K562 (cell line): Measurements from ENCODE around the gene TMTC2. TPM values are rescaled to one million over a fixed set of nuclear protein-coding genes. Genes with fewer than 3 reads are reported as not detected.

Experiments
- ATAC-seq: fragments of 200-7000 bp; cut with Tn5 transposase; 3 replicates; pipeline ENCODE4 v1.9.1; 2020; ENCODE audit warnings: moderate library complexity
- BruUV-seq: library from RNA; stranded (reverse); fragments of 400-500 nt; replicated peaks from 2 replicates; lab custom pipeline; 2021; lab: Mats Ljungman, UMichigan
- CTCF ChIA-PET: fragments of 300-600 bp; formaldehyde crosslinking; extraction: SDS; loops from one replicate; lab custom pipeline; 2021; ENCODE audit warnings: low intra/inter-chr PET ratio; lab: Yijun Ruan, JAX
- POLR2A ChIA-PET: fragments of 300-600, 350-650 bp; sonication (Branson Sonifier 250); formaldehyde crosslinking; extraction: SDS; loops from one replicate; lab custom pipeline; 2021; ENCODE audit warnings: antibody characterized with exemption, inconsistent platforms; lab: Yijun Ruan, JAX
- DNase-seq, 4 experiments: peaks; one replicate each; pipeline versions ENCODE4 v3.0.0 to v3.0.0-alpha.2; 2011 to 2018; ENCODE audit warnings: low spot score in 3 of 4, mixed read lengths in 3 of 4; ENCODE audit errors: extremely low read depth in 1 of 4
- FAIRE-seq: peaks from 2 replicates; lab custom pipeline; 2011; peaks lifted over from hg19 to GRCh38; lab: Jason Lieb, UNC
- H2AFZ ChIP-seq: 2 replicates; pipeline ENCODE4 v1.6.0; 2011; ENCODE audit warnings: low read depth, low read length, control low read depth, inconsistent platforms
- H3K27ac ChIP-seq: fragments of 200-600 bp; 3 replicates; pipeline ENCODE4 v1.8.0; 2011; ENCODE audit warnings: low read depth, mild to moderate bottlenecking, control low read depth, inconsistent platforms, low read length, moderate library complexity, mixed read lengths; ENCODE audit errors: extremely low read depth
- H3K27me3 ChIP-seq, 2 experiments: fragments of 300-600 bp in 1 of 2; 2 replicates in 1 of 2; 3 replicates in 1 of 2; pipeline versions ENCODE4 v1.6.0 to v1.8.0; 2011; ENCODE audit warnings: inconsistent platforms in 2 of 2, low read length in 2 of 2, mild to moderate bottlenecking in 1 of 2, mixed read lengths in 1 of 2, moderate library complexity in 1 of 2; ENCODE audit not compliant: control insufficient read depth in 2 of 2, insufficient read depth in 2 of 2
- H3K36me3 ChIP-seq: fragments of 300-600 bp; 3 replicates; pipeline ENCODE4 v1.8.0; 2011; ENCODE audit warnings: mild to moderate bottlenecking, low read length, inconsistent platforms; ENCODE audit not compliant: control insufficient read depth, insufficient read depth
- H3K4me1 ChIP-seq, 2 experiments: fragments of 200-600 bp in 1 of 2; replicated peaks in 1 of 2; 2 replicates in 1 of 2; 3 replicates in 1 of 2; pipeline versions ENCODE4 v1.5.1 to v1.8.0; 2011; ENCODE audit warnings: inconsistent platforms in 2 of 2, low read length in 2 of 2, mild to moderate bottlenecking in 1 of 2, mixed read lengths in 1 of 2, moderate library complexity in 1 of 2; ENCODE audit not compliant: control insufficient read depth in 2 of 2, insufficient read depth in 2 of 2
- H3K4me2 ChIP-seq: 2 replicates; pipeline ENCODE4 v1.6.1; 2011; ENCODE audit warnings: low read length, control low read depth, inconsistent platforms, mixed read lengths; ENCODE audit not compliant: insufficient read depth
- H3K4me3 ChIP-seq: fragments of 200-600 bp; sonication (generic), shearing (Covaris generic); 2 replicates; pipeline ENCODE4 v1.5.1; 2016; ENCODE audit warnings: control low read depth, inconsistent platforms
- H3K79me2 ChIP-seq: fragments of 200-600 bp; 3 replicates; pipeline ENCODE4 v1.8.0; 2011; ENCODE audit warnings: low read length, inconsistent platforms; ENCODE audit not compliant: control insufficient read depth, insufficient read depth
- H3K9ac ChIP-seq, 2 experiments: 2 replicates each; pipeline versions ENCODE4 v1.6.0 to v1.6.1; 2011; ENCODE audit warnings: low read depth in 2 of 2, low read length in 2 of 2, control low read depth in 1 of 2, inconsistent platforms in 1 of 2, mild to moderate bottlenecking in 1 of 2, mixed read lengths in 1 of 2; ENCODE audit not compliant: insufficient read depth in 1 of 2
- H3K9me1 ChIP-seq: one replicate; pipeline ENCODE4 v1.6.0; 2011; ENCODE audit warnings: inconsistent platforms, mild to moderate bottlenecking, low read length, moderate library complexity; ENCODE audit not compliant: control insufficient read depth, insufficient read depth
- H3K9me3 ChIP-seq: replicated peaks from 2 replicates; pipeline ENCODE4 v1.5.1; 2011; ENCODE audit warnings: low read depth, low read length, inconsistent platforms; ENCODE audit not compliant: control insufficient read depth, insufficient read depth
- H4K20me1 ChIP-seq: replicated peaks from 2 replicates; pipeline ENCODE4 v1.6.1; 2011; ENCODE audit warnings: low read length, inconsistent platforms, mixed read lengths; ENCODE audit not compliant: control insufficient read depth, insufficient read depth
- DMBX1 ChIP-seq: fragments of 250-450 bp; sonication (Bioruptor Pico); IDR thresholded peaks from 2 replicates; pipeline ENCODE4 v1.8.0; 2022; ENCODE audit warnings: inconsistent platforms, mild to moderate bottlenecking, moderate library complexity, borderline replicate concordance
- EGR1 ChIP-seq: fragments of 450-650 bp; conservative IDR thresholded peaks from 2 replicates; pipeline ENCODE4 v1.6.1; 2017; ENCODE audit warnings: mild to moderate bottlenecking
- FOSL1 ChIP-seq: fragments of 200-800 bp; sonication (Bioruptor generic); conservative IDR thresholded peaks from 2 replicates; pipeline ENCODE4 v1.6.1; 2016; ENCODE audit warnings: missing genetic modification characterization, missing compliant biosample characterization
- ZBTB17 ChIP-seq: fragments of 450-650 bp; formaldehyde crosslinking; IDR thresholded peaks from 2 replicates; pipeline ENCODE4 v1.4.0; 2020; ENCODE audit warnings: mild to moderate bottlenecking
- ZNF146 ChIP-seq: IDR thresholded peaks from one replicate; pipeline ENCODE4 v1.6.1; 2018; ENCODE audit warnings: missing compliant biosample characterization; ENCODE audit not compliant: unreplicated experiment
- WGBS: fragments of 100-300 bp; shearing (Covaris generic); methylation state at CpG from one replicate; pipeline ENCODE4 v1.1.6; 2016; ENCODE audit warnings: low coverage, mixed read lengths; ENCODE audit not compliant: insufficient coverage; ENCODE audit errors: missing lambda C conversion rate; 5-methylcytosine and 5-hydroxymethylcytosine counted together
- in situ Hi-C: fragments of 300-500 bp; cut with MboI; formaldehyde crosslinking; loops from 4 replicates; pipeline ENCODE4 v1.15.0; 2018; ENCODE audit warnings: inconsistent platforms, mixed read lengths
- intact Hi-C: fragments of 100-400 bp; cut with micrococcal nuclease; formaldehyde crosslinking; loops from 2 replicates; pipeline ENCODE4 v1.14.2; 2022
- polyA plus RNA-seq, 8 experiments: library from polyadenylated mRNA; depleted of rRNA in 4 of 8; stranded (reverse) in 5 of 8; unstranded in 3 of 8; fragments of >200 nt; fragmentation: Nextera tagmentation in 2 of 8; fragmentation: Illumina TruSeq in 1 of 8; extraction: Ambion mirVana in 2 of 8; extraction: Trizol in 1 of 8; gene quantifications; 2 replicates each; pipeline versions ENCODE4 v1.2.1 to v1.2.3, GENCODE V29; 2011 to 2014; ENCODE audit warnings: inconsistent platforms in 1 of 8, missing spikeins in 1 of 8
- total RNA-seq, 7 experiments: library from RNA; depleted of rRNA in 6 of 7; stranded (reverse); fragments of >200 nt in 6 of 7; fragmentation: Illumina TruSeq in 2 of 7; extraction: Trizol in 2 of 7; gene quantifications; 2 replicates each; pipeline versions ENCODE4 v1.2.1 to v1.2.3, GENCODE V29; 2011 to 2021; ENCODE audit warnings: low replicate concordance in 1 of 7
- TF ChIP-seq, protein P1 (sequence below), 2 experiments: IDR thresholded peaks in 1 of 2; conservative IDR thresholded peaks in 1 of 2; 2 replicates each; pipeline ENCODE4 v1.6.1; 2016; ENCODE audit warnings: low read depth in 2 of 2, mild to moderate bottlenecking in 1 of 2, missing compliant biosample characterization in 1 of 2, missing genetic modification characterization in 1 of 2, moderate library complexity in 1 of 2
- TF ChIP-seq, protein P2 (sequence below): fragments of 450-650 bp; formaldehyde crosslinking; conservative IDR thresholded peaks from 2 replicates; pipeline ENCODE4 v1.4.0; 2022; ENCODE audit warnings: mild to moderate bottlenecking, missing genetic modification characterization
- TF ChIP-seq, protein P3 (sequence below): sonication (generic); formaldehyde crosslinking; IDR thresholded peaks from 2 replicates; pipeline ENCODE4 v1.9.0; 2022; ENCODE audit warnings: mild to moderate bottlenecking, missing genetic modification reagents
- TF ChIP-seq, protein P4 (sequence below): fragments of 250-450 bp; sonication (Bioruptor Pico); IDR thresholded peaks from 2 replicates; pipeline ENCODE4 v1.6.1; 2021; ENCODE audit warnings: mild to moderate bottlenecking

The TMTC2 gene
- total and polyA plus RNA-seq, 9 of the 15 experiments (the other 6 are each of a cell fraction or from before 2014, with no cell fraction given), result 0.29 to 1.1 (median 0.55) TPM

DNA sequence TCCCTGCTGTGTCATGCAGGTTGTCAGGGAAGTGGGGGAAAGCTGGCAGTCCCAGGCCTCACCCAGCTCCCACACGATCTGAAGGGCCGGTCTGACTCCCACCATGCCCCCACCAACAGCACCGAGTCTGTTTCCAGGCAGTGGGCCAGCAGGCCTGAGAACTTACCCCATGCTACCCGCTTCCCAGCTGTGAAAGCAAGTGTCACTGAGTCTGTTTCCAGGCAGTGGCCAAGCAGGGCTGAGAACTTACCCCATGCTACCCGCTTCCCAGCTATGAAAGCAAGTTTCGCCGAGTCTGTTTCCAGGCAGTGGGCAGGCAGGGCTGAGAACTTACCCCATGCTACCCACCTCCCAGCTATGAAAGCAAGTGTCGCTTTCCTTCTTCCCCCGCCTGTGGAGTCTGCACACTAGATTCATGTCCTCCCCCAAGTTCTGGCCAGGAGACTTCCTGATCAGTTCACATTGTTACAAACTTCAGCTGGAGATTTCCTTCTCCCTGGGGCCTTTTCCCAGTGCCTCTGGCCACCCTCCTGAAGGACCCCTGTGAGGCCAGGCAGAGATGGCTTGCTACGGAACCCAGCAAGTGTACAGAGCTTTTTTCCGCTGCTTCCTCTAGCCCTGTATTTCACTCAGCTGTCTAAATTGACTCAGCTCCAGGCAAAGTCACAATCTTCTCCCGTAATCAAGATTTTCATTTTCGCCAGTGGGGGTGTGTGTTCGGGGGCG, 435.4 kb downstream of the TMTC2 start (continued):
- TF ChIP-seq, protein P1, sequence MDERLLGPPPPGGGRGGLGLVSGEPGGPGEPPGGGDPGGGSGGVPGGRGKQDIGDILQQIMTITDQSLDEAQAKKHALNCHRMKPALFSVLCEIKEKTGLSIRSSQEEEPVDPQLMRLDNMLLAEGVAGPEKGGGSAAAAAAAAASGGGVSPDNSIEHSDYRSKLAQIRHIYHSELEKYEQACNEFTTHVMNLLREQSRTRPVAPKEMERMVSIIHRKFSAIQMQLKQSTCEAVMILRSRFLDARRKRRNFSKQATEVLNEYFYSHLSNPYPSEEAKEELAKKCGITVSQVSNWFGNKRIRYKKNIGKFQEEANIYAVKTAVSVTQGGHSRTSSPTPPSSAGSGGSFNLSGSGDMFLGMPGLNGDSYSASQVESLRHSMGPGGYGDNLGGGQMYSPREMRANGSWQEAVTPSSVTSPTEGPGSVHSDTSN (CRISPR knock-in tag; IDR thresholded peaks at IDR 0.05; ENCODE audit: low read depth), result no peak
- TF ChIP-seq, protein P1 (tag; conservative IDR thresholded peaks at IDR 0.05; ENCODE audit: low read depth), result 0 out of 2 replicates have a peak, but pooled peaks have one; percentile 34
- TF ChIP-seq, protein P2, sequence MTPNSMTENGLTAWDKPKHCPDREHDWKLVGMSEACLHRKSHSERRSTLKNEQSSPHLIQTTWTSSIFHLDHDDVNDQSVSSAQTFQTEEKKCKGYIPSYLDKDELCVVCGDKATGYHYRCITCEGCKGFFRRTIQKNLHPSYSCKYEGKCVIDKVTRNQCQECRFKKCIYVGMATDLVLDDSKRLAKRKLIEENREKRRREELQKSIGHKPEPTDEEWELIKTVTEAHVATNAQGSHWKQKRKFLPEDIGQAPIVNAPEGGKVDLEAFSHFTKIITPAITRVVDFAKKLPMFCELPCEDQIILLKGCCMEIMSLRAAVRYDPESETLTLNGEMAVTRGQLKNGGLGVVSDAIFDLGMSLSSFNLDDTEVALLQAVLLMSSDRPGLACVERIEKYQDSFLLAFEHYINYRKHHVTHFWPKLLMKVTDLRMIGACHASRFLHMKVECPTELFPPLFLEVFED (CRISPR knock-in tag), result no peak

DNA sequence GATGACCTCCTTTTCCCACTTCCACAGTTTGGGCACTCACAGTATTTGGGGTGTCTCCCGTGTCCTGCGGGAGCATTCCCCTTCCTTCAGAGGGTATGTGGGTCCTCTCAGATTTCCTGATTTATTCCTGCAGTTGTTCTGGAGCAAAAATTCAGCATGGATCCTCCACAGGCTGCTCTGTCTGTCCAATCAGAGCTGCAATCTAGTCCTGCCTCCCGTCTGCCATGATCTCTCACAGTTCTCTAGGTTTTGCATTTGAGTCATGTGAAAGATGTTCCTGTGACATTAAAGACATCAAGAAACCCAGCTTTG, 435.9 kb downstream of the TMTC2 start:
- no peak overlapping the region for H3K4me3 ChIP-seq
- ChIA-PET POLR2A (interaction anchor here (1.3 to 2.0 kb wide), 2 partner anchors 13 to 50 kb away, joined by 5 read pairs; no protein-coding TSS in a partner anchor), CTCF (no interaction called here)
- H2AFZ ChIP-seq, result peak overlapping the region; percentile 66
- peak overlapping the region in 1 of 2 experiments; percentile 15; a peak in 1 of 4 replicates for H3K9ac ChIP-seq
- ATAC-seq (peak; percentile 48), DNase-seq (no peak), FAIRE-seq (no peak)
- no peaks in the 10 kb centered on the region for H3K27me3 ChIP-seq
- no peaks in the 10 kb centered on the region; the same call in 2 of the 3 replicates for H3K36me3 ChIP-seq
- peaks cover 0 to 6% of the 10 kb centered on the region in 2 experiments; a peak in 2 of 5 replicates for H3K4me1 ChIP-seq
- H3K27ac ChIP-seq, result no peak overlapping the region
- no peaks in the 10 kb centered on the region for H3K9me3 ChIP-seq
- peak overlapping the region; percentile 36; the same call in 1 of the 2 replicates for H3K4me2 ChIP-seq
- TF ChIP-seq EGR1 (peak; percentile 53), FOSL1 (no peak), ZBTB17 (no peak), ZNF146 (CRISPR knock-in tag) (no peak), DMBX1 (CRISPR knock-in tag) (peak; percentile 41; the same call in 1 of the 2 replicates)
- TF ChIP-seq, protein P3, sequence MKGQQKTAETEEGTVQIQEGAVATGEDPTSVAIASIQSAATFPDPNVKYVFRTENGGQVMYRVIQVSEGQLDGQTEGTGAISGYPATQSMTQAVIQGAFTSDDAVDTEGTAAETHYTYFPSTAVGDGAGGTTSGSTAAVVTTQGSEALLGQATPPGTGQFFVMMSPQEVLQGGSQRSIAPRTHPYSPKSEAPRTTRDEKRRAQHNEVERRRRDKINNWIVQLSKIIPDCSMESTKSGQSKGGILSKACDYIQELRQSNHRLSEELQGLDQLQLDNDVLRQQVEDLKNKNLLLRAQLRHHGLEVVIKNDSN (CRISPR knock-in tag), result no peak
- TF ChIP-seq, protein P4, sequence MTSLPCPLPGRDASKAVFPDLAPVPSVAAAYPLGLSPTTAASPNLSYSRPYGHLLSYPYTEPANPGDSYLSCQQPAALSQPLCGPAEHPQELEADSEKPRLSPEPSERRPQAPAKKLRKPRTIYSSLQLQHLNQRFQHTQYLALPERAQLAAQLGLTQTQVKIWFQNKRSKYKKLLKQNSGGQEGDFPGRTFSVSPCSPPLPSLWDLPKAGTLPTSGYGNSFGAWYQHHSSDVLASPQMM, result no peak
- H3K9me1 ChIP-seq, result no peaks in the 10 kb centered on the region
- intact Hi-C loops, result no loop called here
- in situ Hi-C loops, result no loop called here
- no peaks in the 10 kb centered on the region; the same call in 2 of the 3 replicates for H3K79me2 ChIP-seq
- WGBS, result 9% methylated on average over 3 of the region's 3 CpGs
- H4K20me1 ChIP-seq, result no peaks in the 10 kb centered on the region
- no TSS peak for BruUV-seq
